ENCODE results near the gene CHRNG. TPM values are rescaled to one million over a fixed set of nuclear protein-coding genes. Genes with fewer than 3 reads are reported as not detected.
A peak's percentile ranks its signal among the peaks of the same experiment; 100 is the strongest.

The CHRNG gene
- total RNA-seq, 1 donor from 2014 or later = not detected

DNA sequence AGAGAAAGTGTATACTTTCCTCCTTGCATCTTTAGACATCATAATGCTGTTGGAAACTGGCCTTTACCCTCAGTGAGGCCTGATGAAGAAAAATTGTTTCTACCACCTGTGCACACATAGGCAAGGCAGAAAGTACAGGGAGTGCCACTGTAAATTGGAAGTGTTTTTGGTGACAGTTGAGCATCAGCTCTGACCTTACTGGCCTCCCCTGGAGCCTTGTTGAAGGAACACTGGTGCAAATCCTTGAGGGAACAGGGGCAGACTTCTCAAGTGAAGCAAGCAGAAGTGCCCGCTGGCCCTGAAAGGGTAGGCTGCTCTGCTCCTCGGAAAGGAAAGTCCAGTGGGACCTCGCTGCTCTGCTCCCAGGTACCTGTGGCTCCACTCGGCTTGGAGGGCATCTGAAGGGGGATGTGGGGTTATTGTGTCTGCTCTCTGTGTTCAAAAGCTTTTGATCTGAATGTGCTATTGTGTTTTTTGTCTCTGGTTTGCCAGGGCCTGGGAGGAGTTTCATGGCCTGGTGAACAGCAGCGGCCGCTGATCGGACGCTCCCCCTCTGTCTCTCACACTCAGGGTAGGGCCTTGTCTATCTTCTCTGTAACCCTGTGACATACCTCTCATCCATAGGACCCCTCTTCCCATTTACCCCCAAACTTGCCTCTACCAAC, 34.4 kb downstream of the CHRNG start:
- H3K4me1 Mint-ChIP-seq (ENCODE audit: low read depth, unreplicated experiment) = peaks cover 30% of the 10 kb centered on the region
- peak overlapping the region; percentile 6 for H3K27ac ChIP-seq (ENCODE audit: low read depth, low read length)

DNA sequence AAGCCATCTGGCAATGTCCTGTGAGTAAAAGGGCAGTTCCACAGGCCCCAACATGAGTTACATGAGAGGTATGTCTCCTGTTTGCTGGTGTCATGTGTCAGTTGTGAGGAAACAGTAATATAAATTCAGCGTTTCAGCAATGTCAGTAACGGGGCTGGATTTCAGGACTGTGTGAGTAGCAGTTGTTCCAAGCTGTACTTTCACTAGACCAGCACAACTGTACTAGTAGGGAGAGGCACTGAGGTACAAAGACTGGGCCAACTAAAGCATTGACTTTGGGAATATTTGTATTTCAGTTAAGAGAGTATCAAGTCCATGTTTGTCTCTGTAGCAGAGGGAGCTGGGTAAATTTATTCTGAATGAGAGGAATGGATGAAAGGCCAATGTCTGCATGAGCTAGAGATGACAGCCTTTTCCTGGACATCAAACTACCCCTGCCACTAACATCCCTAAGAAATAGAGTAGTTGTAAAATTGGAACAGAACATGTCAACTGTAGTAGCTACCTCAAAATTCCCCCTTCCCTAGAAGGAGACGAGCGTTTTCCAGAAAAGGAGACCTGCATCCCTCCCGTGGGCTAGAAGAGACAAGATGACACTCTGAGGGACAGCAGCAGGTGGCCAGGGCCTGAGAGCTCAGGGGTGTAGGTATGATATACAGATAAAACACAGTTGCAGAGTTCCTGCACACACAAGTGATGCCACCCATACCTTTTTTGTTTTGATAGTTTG, 35.3 kb downstream of the CHRNG start:
- FAIRE-seq = no peak
- Histone ChIP-seq H3K9ac (ENCODE audit: low read length) (no peak overlapping the region), H3K9me3 (ENCODE audit: insufficient read depth, low read depth, low read length) (no peaks in the 10 kb centered on the region), H2AFZ (ENCODE audit: low read depth, low read length) (no peak overlapping the region), H3K4me2 (ENCODE audit: low read length) (no peak overlapping the region), H3K4me1 (ENCODE audit: insufficient read depth, low read length) (peaks cover 14% of the 10 kb centered on the region), H3K36me3 (ENCODE audit: insufficient read depth, low read length) (peaks cover 12% of the 10 kb centered on the region), H3K27me3 (ENCODE audit: insufficient read depth, low read length) (no peaks in the 10 kb centered on the region), H3K79me2 (ENCODE audit: insufficient read depth, low read length) (no peaks in the 10 kb centered on the region), H4K20me1 (ENCODE audit: insufficient read depth, low read length) (peaks cover 9% of the 10 kb centered on the region), H3K27ac (ENCODE audit: low read depth, low read length) (no peak overlapping the region), H3K4me3 (ENCODE audit: insufficient read depth, low read depth, low read length) (no peak overlapping the region)
- H3K27me3 Mint-ChIP-seq (ENCODE audit: low read depth, unreplicated experiment) = no peaks in the 10 kb centered on the region
- H3K4me3 Mint-ChIP-seq (ENCODE audit: unreplicated experiment) = no peak overlapping the region
- H3K36me3 Mint-ChIP-seq (ENCODE audit: low read depth, unreplicated experiment) = peaks cover 19% of the 10 kb centered on the region
- H3K9me3 Mint-ChIP-seq (ENCODE audit: unreplicated experiment) = no peaks in the 10 kb centered on the region
- peaks cover 29% of the 10 kb centered on the region for H3K4me1 Mint-ChIP-seq (ENCODE audit: low read depth, unreplicated experiment)
- no peak for DNase-seq (ENCODE audit: low read depth)
- TF ChIP-seq, protein P1, sequence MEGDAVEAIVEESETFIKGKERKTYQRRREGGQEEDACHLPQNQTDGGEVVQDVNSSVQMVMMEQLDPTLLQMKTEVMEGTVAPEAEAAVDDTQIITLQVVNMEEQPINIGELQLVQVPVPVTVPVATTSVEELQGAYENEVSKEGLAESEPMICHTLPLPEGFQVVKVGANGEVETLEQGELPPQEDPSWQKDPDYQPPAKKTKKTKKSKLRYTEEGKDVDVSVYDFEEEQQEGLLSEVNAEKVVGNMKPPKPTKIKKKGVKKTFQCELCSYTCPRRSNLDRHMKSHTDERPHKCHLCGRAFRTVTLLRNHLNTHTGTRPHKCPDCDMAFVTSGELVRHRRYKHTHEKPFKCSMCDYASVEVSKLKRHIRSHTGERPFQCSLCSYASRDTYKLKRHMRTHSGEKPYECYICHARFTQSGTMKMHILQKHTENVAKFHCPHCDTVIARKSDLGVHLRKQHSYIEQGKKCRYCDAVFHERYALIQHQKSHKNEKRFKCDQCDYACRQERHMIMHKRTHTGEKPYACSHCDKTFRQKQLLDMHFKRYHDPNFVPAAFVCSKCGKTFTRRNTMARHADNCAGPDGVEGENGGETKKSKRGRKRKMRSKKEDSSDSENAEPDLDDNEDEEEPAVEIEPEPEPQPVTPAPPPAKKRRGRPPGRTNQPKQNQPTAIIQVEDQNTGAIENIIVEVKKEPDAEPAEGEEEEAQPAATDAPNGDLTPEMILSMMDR (IDR thresholded peaks at IDR 0.05; ENCODE audit: insufficient read depth, low read depth, low read length) = no peak
- TF ChIP-seq EZH2 (IDR thresholded peaks at IDR 0.05; ENCODE audit: insufficient read depth, low read length) = no peak
- peak overlapping the region; percentile 74 for H3K27ac Mint-ChIP-seq (ENCODE audit: unreplicated experiment)

More for the DNA sequence above, 34.4 kb downstream of the CHRNG start:
- Histone ChIP-seq H4K20me1 (ENCODE audit: insufficient read depth, low read length) (peaks cover 14% of the 10 kb centered on the region), H3K36me3 (ENCODE audit: insufficient read depth, low read length) (peaks cover 21% of the 10 kb centered on the region), H3K9me3 (ENCODE audit: insufficient read depth, low read depth, low read length) (no peaks in the 10 kb centered on the region), H2AFZ (ENCODE audit: low read depth, low read length) (no peak overlapping the region), H3K9ac (ENCODE audit: low read length) (no peak overlapping the region), H3K4me3 (ENCODE audit: insufficient read depth, low read depth, low read length) (no peak overlapping the region), H3K4me1 (ENCODE audit: insufficient read depth, low read length) (peaks cover 14% of the 10 kb centered on the region), H3K27me3 (ENCODE audit: insufficient read depth, low read length) (no peaks in the 10 kb centered on the region), H3K4me2 (ENCODE audit: low read length) (no peak overlapping the region), H3K79me2 (ENCODE audit: insufficient read depth, low read length) (no peaks in the 10 kb centered on the region)
- no peak for FAIRE-seq
- no peak overlapping the region for H3K4me3 Mint-ChIP-seq (ENCODE audit: unreplicated experiment)
- TF ChIP-seq, protein P1 (IDR thresholded peaks at IDR 0.05; ENCODE audit: insufficient read depth, low read depth, low read length) = no peak
- TF ChIP-seq EZH2 (IDR thresholded peaks at IDR 0.05; ENCODE audit: insufficient read depth, low read length) = no peak
- H3K27ac Mint-ChIP-seq (ENCODE audit: unreplicated experiment) = peak overlapping the region; percentile 75
- no peak for DNase-seq (ENCODE audit: low read depth)
- peaks cover 22% of the 10 kb centered on the region for H3K36me3 Mint-ChIP-seq (ENCODE audit: low read depth, unreplicated experiment)
- no peaks in the 10 kb centered on the region for H3K9me3 Mint-ChIP-seq (ENCODE audit: unreplicated experiment)
- no peaks in the 10 kb centered on the region for H3K27me3 Mint-ChIP-seq (ENCODE audit: low read depth, unreplicated experiment)

DNA sequence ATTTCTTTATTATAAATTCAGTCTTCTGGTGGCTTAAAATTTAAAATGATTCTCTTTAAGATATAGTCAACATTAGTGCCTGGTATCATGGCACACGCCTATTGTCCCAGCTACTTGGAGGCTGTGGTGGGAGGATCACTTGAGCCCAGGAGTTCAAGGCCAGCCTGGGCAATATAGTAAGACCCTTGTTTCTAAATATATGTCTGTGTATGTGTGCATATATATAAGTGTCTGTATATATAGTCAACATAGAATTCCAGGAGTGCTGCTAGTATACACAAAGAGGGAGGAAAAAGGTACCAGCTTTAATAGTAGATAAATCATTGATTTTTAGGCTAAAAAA, 35.9 kb downstream of the CHRNG start:
- peaks cover 19% of the 10 kb centered on the region for H3K36me3 Mint-ChIP-seq (ENCODE audit: low read depth, unreplicated experiment)

More for the DNA sequence above, 35.9 kb downstream of the CHRNG start:
- H3K79me2 ChIP-seq (ENCODE audit: insufficient read depth, low read length) = no peaks in the 10 kb centered on the region
- Mint-ChIP-seq H3K4me3 (ENCODE audit: unreplicated experiment) (peak overlapping the region; percentile 50), H3K4me1 (ENCODE audit: low read depth, unreplicated experiment) (peaks cover 29% of the 10 kb centered on the region), H3K9me3 (ENCODE audit: unreplicated experiment) (no peaks in the 10 kb centered on the region), H3K27ac (ENCODE audit: unreplicated experiment) (peak overlapping the region; percentile 41), H3K27me3 (ENCODE audit: low read depth, unreplicated experiment) (no peaks in the 10 kb centered on the region)
- no peak overlapping the region for H3K4me3 ChIP-seq (ENCODE audit: insufficient read depth, low read depth, low read length)
- peaks cover 7% of the 10 kb centered on the region for H3K36me3 ChIP-seq (ENCODE audit: insufficient read depth, low read length)
- no peaks in the 10 kb centered on the region for H3K27me3 ChIP-seq (ENCODE audit: insufficient read depth, low read length)
- peaks cover 14% of the 10 kb centered on the region for H3K4me1 ChIP-seq (ENCODE audit: insufficient read depth, low read length)
- H4K20me1 ChIP-seq (ENCODE audit: insufficient read depth, low read length) = peaks cover 6% of the 10 kb centered on the region
- DNase-seq (ENCODE audit: low read depth) (no peak), FAIRE-seq (no peak)
- TF ChIP-seq, protein P1 (IDR thresholded peaks at IDR 0.05; ENCODE audit: insufficient read depth, low read depth, low read length) = no peak
- TF ChIP-seq EZH2 (IDR thresholded peaks at IDR 0.05; ENCODE audit: insufficient read depth, low read length) = no peak
- no peak overlapping the region for H3K27ac ChIP-seq (ENCODE audit: low read depth, low read length)
- H3K9me3 ChIP-seq (ENCODE audit: insufficient read depth, low read depth, low read length) = no peaks in the 10 kb centered on the region
- H3K9ac ChIP-seq (ENCODE audit: low read length) = no peak overlapping the region
- no peak overlapping the region for H3K4me2 ChIP-seq (ENCODE audit: low read length)
- H2AFZ ChIP-seq (ENCODE audit: low read depth, low read length) = no peak overlapping the region
